Stimulated activated CD4-positive, alpha-beta T cell treated with anti-CD3 and anti-CD28 coated beads, TNF-alpha, amount 100 ng/mL, for 24 hours (primary cell): ENCODE results near the gene PIWIL1.

Experiments used
- DNase-seq, 3 experiments: peaks; one replicate each; pipeline ENCODE4 v3.0.0-alpha.2; 2020; ENCODE audit warnings: low read depth in 3 of 3

PIWIL1 gene

DNA sequence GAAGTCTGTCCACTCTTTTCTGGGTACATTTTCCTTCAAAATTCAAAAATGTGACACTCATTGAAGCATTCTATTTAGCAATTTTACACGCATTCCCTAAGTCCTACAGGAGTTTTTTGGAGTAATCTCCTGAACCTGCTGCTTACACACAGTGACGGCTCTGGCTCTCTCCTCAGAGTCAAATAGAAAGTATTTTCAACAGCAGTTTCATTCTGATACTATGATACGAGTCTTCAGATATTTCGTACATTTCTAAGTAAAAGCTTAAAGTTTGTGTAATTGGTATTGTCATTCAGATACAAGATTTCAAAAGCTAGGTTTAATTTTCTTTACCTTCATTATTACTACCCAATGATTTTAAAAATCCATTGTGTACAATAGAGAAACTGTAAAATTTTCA, 36.4 kb downstream of the PIWIL1 start:
- DNase-seq: no peak

DNA sequence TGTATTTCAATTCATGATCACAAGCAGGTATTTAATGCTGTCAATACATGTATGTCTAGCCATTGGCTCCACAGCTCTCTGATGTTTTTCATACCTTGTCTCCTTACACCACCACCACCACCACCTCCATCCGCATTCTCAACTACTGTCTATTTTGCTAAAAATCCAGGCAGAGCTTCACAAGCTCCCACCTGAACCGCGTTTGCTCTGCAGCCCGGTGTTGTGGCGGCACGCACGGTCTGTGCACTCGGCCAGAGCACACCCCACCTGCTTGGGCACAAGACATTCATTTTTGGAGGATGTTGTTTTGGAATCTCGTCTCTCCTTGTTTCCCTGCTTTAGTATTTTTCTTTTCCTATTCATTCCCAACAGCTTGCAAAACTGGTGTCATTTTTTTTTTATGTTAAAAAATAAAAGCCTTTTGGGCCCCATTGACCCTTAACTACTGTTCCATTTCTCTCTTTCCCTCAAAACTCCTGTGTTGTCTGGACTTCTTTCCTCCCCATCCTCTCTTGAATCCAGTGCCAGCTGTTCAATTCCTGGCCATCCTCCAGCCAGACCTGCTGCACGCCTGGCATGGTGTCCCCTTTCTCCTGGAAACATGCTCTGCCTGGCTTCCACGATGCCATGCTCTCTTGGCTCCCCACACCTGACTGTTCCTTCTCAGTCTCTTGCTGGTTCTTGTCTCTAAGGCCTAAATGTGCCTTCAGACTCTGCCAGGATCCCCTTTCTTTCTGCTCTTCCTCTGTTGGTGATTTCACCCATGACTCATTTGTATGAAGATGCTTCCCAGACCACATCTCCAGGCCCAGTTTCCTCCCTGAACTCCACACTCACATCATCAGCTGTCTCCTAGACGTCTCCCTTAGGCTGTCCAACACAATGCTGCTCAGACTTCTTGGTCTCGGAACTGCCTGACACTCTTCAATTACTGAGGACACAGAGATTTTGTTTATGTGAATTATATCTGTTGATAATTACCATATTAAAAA, 37.9 kb downstream of the PIWIL1 start:
- DNase-seq: no peak

DNA sequence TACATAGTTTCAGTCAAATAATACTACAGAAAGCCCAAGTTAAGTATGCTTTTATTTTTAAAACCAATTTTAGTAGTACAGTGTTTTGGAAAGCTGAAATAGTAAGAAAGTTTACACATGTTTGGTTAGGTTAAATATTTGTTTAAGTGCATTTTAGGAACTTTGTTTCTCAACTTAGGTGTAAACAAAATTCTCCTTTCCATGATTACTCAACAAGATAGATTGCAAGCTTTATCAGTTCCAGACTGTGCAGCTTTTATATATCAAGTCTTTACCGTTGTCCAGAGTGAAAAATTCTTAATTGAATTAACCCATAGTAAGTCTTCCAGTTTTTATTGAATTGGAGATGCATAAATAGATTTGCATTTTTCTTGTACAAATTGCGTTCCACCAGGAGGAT, 45.1 kb downstream of the PIWIL1 start:
- DNase-seq: no peak

GRCh38 chr12:130384234-130384633, 46.5 kb downstream of the PIWIL1 start:
- DNase-seq: no peak

GRCh38 chr12:130385193-130385592, 47.5 kb downstream of the PIWIL1 start:
- DNase-seq: no peak

GRCh38 chr12:130391186-130391585, 53.5 kb downstream of the PIWIL1 start:
- no peak for DNase-seq

DNA sequence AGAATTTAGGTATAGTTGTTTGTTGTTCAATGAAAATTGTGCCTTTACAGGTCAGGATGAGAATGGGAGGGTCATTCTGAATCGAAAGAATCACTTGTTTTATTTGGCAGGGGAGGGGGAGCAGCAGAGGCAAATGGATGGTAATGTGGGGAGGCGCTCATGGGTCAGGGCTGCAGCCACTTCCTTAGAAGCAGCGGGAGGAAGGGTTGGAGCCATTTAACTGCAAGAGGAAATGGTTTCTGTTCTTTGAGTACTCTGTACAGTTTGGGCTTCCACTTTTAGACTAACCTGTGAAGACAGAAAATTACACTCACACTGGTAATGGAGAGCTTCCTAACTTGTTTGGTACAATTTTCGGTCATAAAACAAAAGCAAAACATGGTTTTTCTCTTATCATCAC, 57.2 kb downstream of the PIWIL1 start:
- no peak for DNase-seq

GRCh38 chr12:130396667-130397066, 59.0 kb downstream of the PIWIL1 start:
- DNase-seq: no peak

DNA sequence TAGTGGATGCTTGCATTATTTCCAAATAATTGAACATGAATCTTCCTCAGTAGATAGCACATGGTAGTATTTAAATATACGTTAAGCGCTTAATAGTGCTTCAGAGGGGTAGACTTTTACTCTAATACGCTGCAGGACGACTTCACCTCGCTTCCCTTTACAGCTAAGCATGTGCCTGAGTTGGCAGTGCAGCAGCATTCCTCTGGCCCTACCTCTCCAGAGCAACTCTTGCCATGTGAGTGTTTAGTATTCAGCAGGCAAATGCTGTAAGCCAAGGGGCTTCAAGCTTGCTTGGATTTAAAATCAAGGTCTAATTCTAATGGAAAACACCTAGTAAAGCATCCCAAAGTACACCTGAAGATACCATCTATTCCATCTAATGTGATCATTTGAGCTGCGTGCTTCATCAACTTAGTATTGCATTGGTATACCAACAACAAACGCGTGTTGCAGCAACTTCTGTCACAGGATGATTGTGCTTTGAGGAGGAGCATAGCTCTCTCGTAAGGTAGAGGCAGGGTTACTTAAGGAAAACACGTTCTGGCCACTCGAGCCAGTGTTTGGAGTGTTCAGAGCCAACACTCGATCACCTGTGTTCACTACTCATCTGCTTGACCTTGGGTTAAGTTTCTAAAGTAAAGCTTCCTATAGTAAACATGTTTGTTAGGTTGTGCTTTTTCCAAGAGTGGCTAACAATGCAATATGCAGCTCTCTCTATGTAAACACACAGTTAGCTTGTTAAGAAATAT, 60.6 kb downstream of the PIWIL1 start:
- no peak for DNase-seq

- DNase-seq: no peak
Measured at GRCh38 chr12:130401703-130402102, 64.0 kb downstream of the PIWIL1 start.

DNA sequence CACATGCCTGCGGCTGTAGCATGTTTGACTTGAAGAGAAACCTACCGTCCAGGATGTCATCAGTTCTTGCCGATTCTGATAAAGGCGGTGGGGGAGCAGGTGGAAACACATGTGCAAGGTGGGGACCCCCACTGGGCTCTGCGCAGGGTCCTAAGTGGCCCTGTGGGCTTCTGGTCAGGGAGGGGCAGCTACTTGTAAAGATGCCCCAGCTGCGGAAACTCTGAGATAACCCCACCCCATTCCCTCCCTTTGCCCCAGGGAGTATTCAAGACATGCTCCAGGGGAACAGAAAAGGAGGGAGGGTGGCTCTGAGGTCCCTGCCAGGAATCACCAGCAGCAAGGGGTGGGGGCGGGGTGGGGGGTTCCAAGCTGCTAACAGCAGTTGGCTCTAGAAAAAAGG, 67.6 kb downstream of the PIWIL1 start:
- no peak for DNase-seq

DNA sequence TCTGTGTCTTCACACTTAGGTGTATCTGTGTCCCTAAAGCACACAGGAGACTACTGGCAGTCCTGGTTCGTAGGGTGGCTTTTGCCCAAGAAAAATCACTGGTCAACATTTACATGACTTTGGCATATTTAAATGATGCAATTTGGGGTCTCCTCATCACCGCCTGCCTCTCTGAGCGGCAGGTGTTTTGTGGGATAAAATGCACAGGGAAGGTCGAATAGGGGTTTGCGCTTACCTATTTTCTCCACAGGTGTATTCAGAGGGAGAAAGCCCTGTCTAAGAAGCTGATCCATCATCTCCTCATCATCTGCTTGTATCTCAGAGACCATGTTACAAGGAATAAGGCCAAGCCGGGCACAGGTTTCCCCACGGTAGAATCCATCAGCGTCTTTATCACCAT, 74.7 kb downstream of the PIWIL1 start:
- no peak for DNase-seq

- no peak for DNase-seq
Measured at GRCh38 chr12:130413909-130414308, 76.2 kb downstream of the PIWIL1 start.

DNA sequence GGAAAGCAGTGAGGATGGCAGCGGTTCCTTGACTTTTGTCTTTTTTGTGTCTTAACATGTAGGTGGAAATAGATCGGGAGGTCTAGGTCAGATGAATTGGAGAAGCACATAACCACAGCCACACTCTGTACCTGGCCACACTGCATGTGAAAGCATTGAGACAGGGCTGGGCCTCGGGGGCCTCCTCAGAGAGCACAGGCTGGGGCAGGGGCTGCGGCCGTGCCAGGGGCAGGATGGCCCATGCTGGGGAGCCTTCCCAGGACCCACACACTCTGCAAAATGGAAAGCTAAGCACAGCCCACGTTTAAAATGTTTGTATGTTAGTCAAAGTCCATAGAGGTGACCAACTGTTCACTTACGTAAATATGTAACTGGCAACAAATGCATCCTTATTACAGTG, 76.7 kb downstream of the PIWIL1 start:
- no peak for DNase-seq

DNA sequence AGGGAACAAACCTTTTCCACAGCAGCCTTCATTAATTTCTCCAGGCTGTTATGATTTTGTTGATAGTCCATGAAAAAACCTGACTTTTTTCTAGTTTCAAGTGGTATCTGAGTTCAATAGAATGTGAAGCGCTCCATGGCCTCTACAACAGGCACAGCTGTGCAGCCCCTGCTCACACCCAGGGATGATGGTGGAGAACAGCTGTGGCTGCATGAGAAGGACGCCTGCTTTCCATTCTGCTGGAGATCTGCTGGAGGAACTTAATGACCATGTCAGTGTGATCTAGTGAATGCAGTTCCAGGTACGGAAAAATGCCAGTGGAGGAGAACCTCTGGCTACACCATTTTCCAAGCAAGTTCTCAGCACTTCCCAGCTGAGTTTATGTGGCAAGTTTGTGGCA, 80.6 kb downstream of the PIWIL1 start:
- no peak for DNase-seq

DNA sequence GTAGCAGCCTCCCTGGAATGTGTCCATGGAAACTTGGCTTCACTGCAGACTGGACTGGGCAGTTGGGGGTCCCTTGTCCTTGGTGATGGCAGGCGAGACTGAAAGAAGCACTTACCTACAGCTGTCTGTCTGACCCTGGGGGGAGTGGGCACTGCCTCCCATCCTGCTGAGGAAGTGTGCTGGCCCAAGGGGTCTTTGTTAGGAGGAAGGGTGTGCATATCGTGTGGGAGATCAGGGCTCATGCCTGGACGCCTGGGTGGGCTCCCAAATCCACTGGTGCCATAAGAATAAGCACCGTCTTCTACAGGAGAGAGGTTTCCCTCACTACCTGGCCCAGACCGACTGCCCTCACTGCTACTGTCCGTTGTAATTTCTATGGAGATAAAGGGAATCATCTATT, 81.4 kb downstream of the PIWIL1 start:
- no peak for DNase-seq

GRCh38 chr12:130420071-130420470, 82.4 kb downstream of the PIWIL1 start:
- no peak for DNase-seq

DNA sequence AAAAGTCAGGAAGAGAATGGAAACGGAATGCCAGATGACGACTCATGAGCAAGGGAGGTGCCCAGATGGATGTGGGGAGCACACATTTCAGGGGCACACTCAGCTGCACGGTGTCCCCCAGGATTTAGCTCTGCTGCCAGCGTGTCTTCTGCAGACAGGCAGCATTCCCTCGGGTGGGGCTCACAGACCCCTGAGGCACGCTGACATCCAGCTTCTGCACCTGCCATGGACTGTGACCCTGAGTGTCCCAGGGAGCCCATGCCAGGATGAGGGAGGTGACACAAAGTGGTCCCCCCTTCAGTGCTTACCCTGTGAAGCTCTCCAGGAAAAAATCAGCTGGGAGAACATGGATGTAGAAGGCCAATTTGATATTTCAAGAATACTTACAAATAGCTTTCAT, 84.2 kb downstream of the PIWIL1 start:
- DNase-seq: no peak
